Heart left ventricle (tissue), 16 donors: Measurements from ENCODE around the gene FZD8. TPM values are rescaled to one million over a fixed set of nuclear protein-coding genes. Genes with fewer than 3 reads are reported as not detected.

ENCODE experiments used
- ATAC-seq, 4 donors: fragments of 200-7000 bp; cut with Tn5 transposase; one replicate each; pipeline ENCODE4 v1.9.1; 2020 to 2022; ENCODE audit warnings: moderate library complexity in 4 of 4, mild to moderate bottlenecking in 3 of 4, moderate number of reproducible peaks in 1 of 4
- DNase-seq, 5 donors: peaks; one replicate each; pipeline ENCODE4 v3.0.0-alpha.2; 2020
- H3K27ac ChIP-seq, 12 donors: fragments of 200-600 bp; sonication (generic) in 4 of 12; one replicate each; pipeline versions ENCODE4 v1.5.0 to v1.8.0; 2016 to 2022; ENCODE audit warnings: mild to moderate bottlenecking in 2 of 12
- H3K27me3 ChIP-seq, 9 donors: fragments of 200-600 bp; sonication (generic) in 2 of 9; one replicate each; pipeline versions ENCODE4 v1.5.1 to v1.8.0; 2016 to 2022; ENCODE audit warnings: mild to moderate bottlenecking in 3 of 9
- H3K36me3 ChIP-seq, 9 donors: fragments of 200-600 bp; sonication (generic) in 2 of 9; one replicate each; pipeline versions ENCODE4 v1.5.0 to v1.8.0; 2018 to 2022; ENCODE audit warnings: mild to moderate bottlenecking in 2 of 9
- H3K4me1 ChIP-seq, 12 donors: fragments of 200-600 bp; sonication (generic) in 4 of 12; one replicate each; pipeline versions ENCODE4 v1.5.0 to v1.8.0; 2016 to 2022; ENCODE audit warnings: mild to moderate bottlenecking in 3 of 12
- H3K4me3 ChIP-seq, 12 donors: fragments of 200-600 bp; sonication (generic) in 4 of 12; one replicate each; pipeline versions ENCODE4 v1.5.0 to v1.8.0; 2017 to 2022; ENCODE audit warnings: mild to moderate bottlenecking in 9 of 12, moderate library complexity in 4 of 12
- H3K9me3 ChIP-seq, 12 donors: fragments of 200-600 bp; sonication (generic) in 4 of 12; one replicate each; pipeline versions ENCODE4 v1.5.0 to v1.8.0; 2016 to 2022; ENCODE audit warnings: mild to moderate bottlenecking in 1 of 12
- POLR2A ChIP-seq, 2 donors: fragments of 450-650 bp; IDR thresholded peaks; one replicate each; pipeline ENCODE4 v1.6.1; 2017; ENCODE audit warnings: antibody characterized with exemption in 2 of 2, mild to moderate bottlenecking in 2 of 2, moderate library complexity in 2 of 2
- WGBS, 4 donors: extraction: QIAGEN DNeasy Blood & Tissue Kit in 2 of 4; methylation state at CpG; one replicate each; pipeline versions ENCODE4 v1.1.5 to v1.1.7; 2013 to 2018; 5-methylcytosine and 5-hydroxymethylcytosine counted together
- intact Hi-C, 10 donors: fragments of 100-400 bp; cut with DNase I; formaldehyde crosslinking; loops; one replicate each; pipeline versions ENCODE4 v1.11.1 to v1.14.2; 2022
- polyA plus RNA-seq, 2 donors: library from polyadenylated mRNA; stranded (reverse); fragments of 200-250 nt; gene quantifications; one replicate each; pipeline ENCODE4 v1.2.3, GENCODE V29; 2013
- total RNA-seq, 9 donors: library from RNA; depleted of rRNA in 2 of 9; stranded (reverse); fragments of >200 nt in 2 of 9; fragmentation: NEBNext Ultra II Directional in 3 of 9; extraction: Animal tissue kit (Norgen Biotek cat#: 25700) in 3 of 9; gene quantifications; one replicate each; pipeline versions ENCODE4 v1.1.0 to v1.2.4, GENCODE V29; 2016 to 2023
- TF ChIP-seq, protein P1 (sequence below), 12 donors: fragments of 200-600 bp; sonication (generic) in 4 of 12; IDR thresholded peaks; one replicate each; pipeline versions ENCODE4 v1.5.0 to v1.8.0; 2018 to 2022; ENCODE audit warnings: antibody characterized with exemption in 12 of 12, mild to moderate bottlenecking in 5 of 12
- donor health status: ischemic (EF 13 %, LVEDD 7.1; RV severe dilation, severe dysfunction).
- donor health status: healthy with polysubstance abuse.
- donor health status: DM: no; HTN: yes; CAD: no.
- donor health status: DM: no; HTN: no; CAD: no.
- donor health status: ischemic (EF 25% LVEDD 6.9; RV normal size, moderate dysfunction).
- donor health status: ischemic (EF 25% LVEDD 5.7; RV mildly dilated, moderate dysfunction).
- donor health status: healthy.
- donor health status: DM: yes; HTN: yes; CAD: no.
- donor health status: ischemic (EF 35%, LVEDD 5.7; RV mildly dilated, moderate dysfunction).
- donor health status: nonischemic (EF 11% LVEDD 7.7; RV severe dilation, severe dysfunction).
- donor health status: DM: yes; HTN: yes; CAD: no.
- donor health status: PGD.
- donor health status: ischemic (EF 29% LVEDD 5.4; RV normal size, mild dysfunction).
- donor health status: nonischemic (EF 23%, LVEDD 6.1; RV moderate dilation, normal function).

Gene FZD8
- total and polyA plus RNA-seq, 11 donors: 1.9 to 17.1 (median 7.8) TPM

DNA sequence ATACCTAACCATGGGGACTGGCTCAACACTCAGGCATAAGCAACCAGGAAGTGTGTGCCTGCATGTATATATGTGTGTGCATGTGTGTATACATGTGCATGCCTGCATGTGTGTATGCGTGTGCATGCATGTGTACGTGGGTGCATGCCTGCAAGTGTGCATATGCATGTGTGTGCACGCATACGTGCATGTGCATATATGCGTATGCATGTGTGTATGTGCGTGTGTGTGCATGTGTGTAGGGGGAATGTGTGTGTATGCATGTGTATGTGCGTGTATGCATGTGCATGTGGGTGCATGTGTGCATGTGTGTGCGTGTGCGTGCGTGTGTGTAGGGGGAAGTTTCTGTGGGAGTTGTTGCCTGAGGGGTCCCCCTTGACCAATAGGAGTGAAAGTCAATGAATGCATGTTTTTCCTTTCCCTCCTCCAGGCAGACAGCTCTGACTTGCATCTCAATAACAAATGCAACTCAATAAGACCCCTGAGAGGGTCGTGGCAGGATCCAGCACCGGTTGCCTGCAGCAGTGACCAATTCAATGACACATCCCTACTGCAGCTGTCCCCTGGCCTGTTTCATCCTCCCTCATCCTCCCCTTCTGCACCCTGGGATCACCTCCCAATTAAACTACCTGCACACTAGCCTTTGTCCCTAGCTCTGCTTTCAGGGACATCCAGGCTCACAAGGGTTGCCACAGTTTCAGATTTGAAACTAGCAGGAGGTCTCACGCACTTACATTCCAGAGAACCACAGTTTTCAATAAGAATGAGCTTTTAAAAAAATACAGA, 27.0 kb upstream of the FZD8 start:
- Histone ChIP-seq H3K27ac (no peak overlapping the region), H3K36me3 (no peaks in the 10 kb centered on the region), H3K9me3 (peaks cover 0 to 2% (median 0%) of the 10 kb centered on the region in 12 donors), H3K27me3 (no peaks in the 10 kb centered on the region), H3K4me3 (no peak overlapping the region), H3K4me1 (no peaks in the 10 kb centered on the region)
- WGBS, 4 donors: 85 to 89% (median 86%) methylated on average over 13 of the region's 13 CpGs
- intact Hi-C loops: no loop called here
- ATAC-seq (no peak), DNase-seq (no peak)
- TF ChIP-seq, protein P1, sequence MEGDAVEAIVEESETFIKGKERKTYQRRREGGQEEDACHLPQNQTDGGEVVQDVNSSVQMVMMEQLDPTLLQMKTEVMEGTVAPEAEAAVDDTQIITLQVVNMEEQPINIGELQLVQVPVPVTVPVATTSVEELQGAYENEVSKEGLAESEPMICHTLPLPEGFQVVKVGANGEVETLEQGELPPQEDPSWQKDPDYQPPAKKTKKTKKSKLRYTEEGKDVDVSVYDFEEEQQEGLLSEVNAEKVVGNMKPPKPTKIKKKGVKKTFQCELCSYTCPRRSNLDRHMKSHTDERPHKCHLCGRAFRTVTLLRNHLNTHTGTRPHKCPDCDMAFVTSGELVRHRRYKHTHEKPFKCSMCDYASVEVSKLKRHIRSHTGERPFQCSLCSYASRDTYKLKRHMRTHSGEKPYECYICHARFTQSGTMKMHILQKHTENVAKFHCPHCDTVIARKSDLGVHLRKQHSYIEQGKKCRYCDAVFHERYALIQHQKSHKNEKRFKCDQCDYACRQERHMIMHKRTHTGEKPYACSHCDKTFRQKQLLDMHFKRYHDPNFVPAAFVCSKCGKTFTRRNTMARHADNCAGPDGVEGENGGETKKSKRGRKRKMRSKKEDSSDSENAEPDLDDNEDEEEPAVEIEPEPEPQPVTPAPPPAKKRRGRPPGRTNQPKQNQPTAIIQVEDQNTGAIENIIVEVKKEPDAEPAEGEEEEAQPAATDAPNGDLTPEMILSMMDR (IDR thresholded peaks at IDR 0.05): no peak
- no peak for TF ChIP-seq POLR2A (IDR thresholded peaks at IDR 0.05)

DNA sequence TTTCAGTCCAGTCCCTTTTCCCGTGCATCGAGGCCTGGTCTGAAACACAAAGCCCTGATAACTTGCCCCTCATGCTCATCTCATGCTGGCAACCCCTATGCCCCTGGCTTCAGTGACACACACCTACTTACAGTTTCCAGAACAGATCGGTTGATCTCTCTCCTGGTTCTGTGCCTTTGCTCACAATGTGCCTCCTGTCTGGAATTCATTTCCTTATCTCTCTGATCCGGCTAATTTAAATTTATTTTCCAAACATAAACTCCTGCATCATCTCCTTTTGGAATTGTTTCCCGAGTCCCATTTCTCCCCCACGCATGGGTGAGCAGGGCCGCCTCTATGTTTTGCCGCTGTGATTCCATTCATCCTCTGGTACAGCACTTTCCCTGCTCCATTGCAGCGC, 25.9 kb upstream of the FZD8 start:
- intact Hi-C loops: no loop called here
- TF ChIP-seq, protein P1 (IDR thresholded peaks at IDR 0.05): no peak
- TF ChIP-seq POLR2A (IDR thresholded peaks at IDR 0.05): no peak
- Histone ChIP-seq H3K4me3 (no peak overlapping the region), H3K9me3 (no peaks in the 10 kb centered on the region), H3K27ac (no peak overlapping the region), H3K27me3 (no peaks in the 10 kb centered on the region), H3K36me3 (no peaks in the 10 kb centered on the region), H3K4me1 (no peaks in the 10 kb centered on the region)
- no peak for DNase-seq
- WGBS, 4 donors: 97% methylated on average over 9 of the region's 9 CpGs
- no peak for ATAC-seq

DNA sequence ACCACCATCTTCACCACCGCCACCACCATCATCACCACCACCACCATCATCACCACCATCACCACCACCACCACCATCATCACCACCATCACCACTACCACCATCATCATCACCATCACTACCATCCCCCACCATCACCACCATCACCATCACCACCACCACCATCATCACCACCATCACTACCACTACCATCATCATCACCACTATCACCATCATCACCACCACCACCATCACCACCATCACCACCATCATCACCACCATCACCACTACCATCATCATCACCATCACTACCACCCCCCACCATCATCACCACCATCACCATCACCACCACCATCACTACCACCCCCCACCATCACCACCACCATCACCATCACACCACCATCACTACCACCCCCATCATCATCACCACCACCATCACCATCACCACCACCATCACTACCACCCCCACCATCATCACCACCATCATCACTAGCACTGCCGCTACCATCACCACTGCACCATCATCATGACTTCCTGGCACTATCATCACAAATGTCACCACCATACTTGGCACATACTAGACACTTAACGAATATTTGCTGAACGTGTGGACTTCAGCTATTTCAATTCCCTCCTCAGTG, 25.3 kb upstream of the FZD8 start:
- no peaks in the 10 kb centered on the region for H3K27me3 ChIP-seq
- no peak overlapping the region for H3K4me3 ChIP-seq
- ATAC-seq (no peak), DNase-seq (no peak)
- H3K9me3 ChIP-seq: no peaks in the 10 kb centered on the region
- no peaks in the 10 kb centered on the region for H3K36me3 ChIP-seq
- TF ChIP-seq POLR2A (IDR thresholded peaks at IDR 0.05): no peak
- TF ChIP-seq, protein P1 (IDR thresholded peaks at IDR 0.05): no peak
- H3K27ac ChIP-seq: no peak overlapping the region
- intact Hi-C loops: no loop called here
- no peaks in the 10 kb centered on the region for H3K4me1 ChIP-seq
- 82 to 86% (median 84%) methylated on average over 4 of the region's 4 CpGs for WGBS, 4 donors

GRCh38 chr10:35661236-35661635, 19.1 kb upstream of the FZD8 start:
- intact Hi-C loops: no loop called here
- no peaks in the 10 kb centered on the region for H3K4me1 ChIP-seq
- peaks cover 0 to 7% (median 0%) of the 10 kb centered on the region in 12 donors for H3K9me3 ChIP-seq
- H3K4me3 ChIP-seq: no peak overlapping the region
- TF ChIP-seq, protein P1 (IDR thresholded peaks at IDR 0.05): no peak
- no peak for TF ChIP-seq POLR2A (IDR thresholded peaks at IDR 0.05)
- H3K27ac ChIP-seq: no peak overlapping the region
- ATAC-seq (no peak), DNase-seq (no peak)
- WGBS, 4 donors: 79 to 91% (median 88%) methylated on average over 2 of the region's 2 CpGs
- H3K27me3 ChIP-seq: no peaks in the 10 kb centered on the region
- H3K36me3 ChIP-seq: no peaks in the 10 kb centered on the region
